22Rv1 (cell line): ENCODE data around the gene CMSS1.

ENCODE experiments used
- CTCF ChIP-seq: fragments of 450-650 bp; IDR thresholded peaks from 2 replicates; pipeline ENCODE4 v1.5.1; 2017; ENCODE audit warnings: mild to moderate bottlenecking
- ZFX ChIP-seq: fragments of 450-650 bp; IDR thresholded peaks from 2 replicates; pipeline ENCODE4 v1.6.1; 2017; ENCODE audit warnings: antibody characterized with exemption, borderline replicate concordance

GRCh38 chr3:100060685-100061484 lies 243.2 kb downstream of the CMSS1 start:
- TF ChIP-seq CTCF (no peak), ZFX (no peak)
